ENCODE measurements around the gene ERBB4.

Gene ERBB4

GRCh38 chr2:211942153-211942552 is 596.4 kb downstream of the ERBB4 start:
- no peak for DNase-seq (ENCODE audit: low read depth in 4 of 4, low spot score in 1 of 4)

GRCh38 chr2:211941216-211941747 is 597.3 kb downstream of the ERBB4 start:
- DNase-seq (ENCODE audit: low read depth in 4 of 4, low spot score in 1 of 4), result no peak

GRCh38 chr2:211939177-211939576 is 599.4 kb downstream of the ERBB4 start:
- DNase-seq (ENCODE audit: low read depth in 4 of 4, low spot score in 1 of 4), result no peak

GRCh38 chr2:211934811-211935210 is 603.8 kb downstream of the ERBB4 start:
- DNase-seq (ENCODE audit: low read depth in 4 of 4, low spot score in 1 of 4), result no peak

GRCh38 chr2:211931314-211931713 is 607.3 kb downstream of the ERBB4 start:
- DNase-seq (ENCODE audit: low read depth in 4 of 4, low spot score in 1 of 4), result no peak

- DNase-seq (ENCODE audit: low read depth in 4 of 4, low spot score in 1 of 4), result no peak
Measured at GRCh38 chr2:211930331-211930730, 608.3 kb downstream of the ERBB4 start.

- no peak for DNase-seq (ENCODE audit: low read depth in 4 of 4, low spot score in 1 of 4)
Measured at GRCh38 chr2:211928201-211928600, 610.4 kb downstream of the ERBB4 start.

- DNase-seq (ENCODE audit: low read depth in 4 of 4, low spot score in 1 of 4), result no peak
Measured at GRCh38 chr2:211923019-211923418, 615.6 kb downstream of the ERBB4 start.

- DNase-seq (ENCODE audit: low read depth in 4 of 4, low spot score in 1 of 4), result no peak
Measured at GRCh38 chr2:211903961-211904360, 634.6 kb downstream of the ERBB4 start.

GRCh38 chr2:211901226-211901846 is 637.3 kb downstream of the ERBB4 start:
- DNase-seq (ENCODE audit: low read depth in 4 of 4, low spot score in 1 of 4), result no peak

GRCh38 chr2:211900518-211900917 is 638.1 kb downstream of the ERBB4 start:
- DNase-seq (ENCODE audit: low read depth in 4 of 4, low spot score in 1 of 4), result no peak

GRCh38 chr2:211900000-211900399 is 638.6 kb downstream of the ERBB4 start:
- DNase-seq (ENCODE audit: low read depth in 4 of 4, low spot score in 1 of 4), result no peak

- no peak for DNase-seq (ENCODE audit: low read depth in 4 of 4, low spot score in 1 of 4)
Measured at GRCh38 chr2:211898702-211899101, 639.9 kb downstream of the ERBB4 start.

- DNase-seq (ENCODE audit: low read depth in 4 of 4, low spot score in 1 of 4), result no peak
Measured at GRCh38 chr2:211881449-211881848, 657.2 kb downstream of the ERBB4 start.

GRCh38 chr2:211879323-211879722 is 659.3 kb downstream of the ERBB4 start:
- DNase-seq (ENCODE audit: low read depth in 4 of 4, low spot score in 1 of 4), result no peak

- no peak for DNase-seq (ENCODE audit: low read depth in 4 of 4, low spot score in 1 of 4)
Measured at GRCh38 chr2:211877061-211877460, 661.5 kb downstream of the ERBB4 start.

- DNase-seq (ENCODE audit: low read depth in 4 of 4, low spot score in 1 of 4), result no peak
Measured at GRCh38 chr2:211875488-211875887, 663.1 kb downstream of the ERBB4 start.

- DNase-seq (ENCODE audit: low read depth in 4 of 4, low spot score in 1 of 4), result no peak
Measured at GRCh38 chr2:211868996-211869533, 669.5 kb downstream of the ERBB4 start.

GRCh38 chr2:211867845-211868451 is 670.7 kb downstream of the ERBB4 start:
- DNase-seq (ENCODE audit: low read depth in 4 of 4, low spot score in 1 of 4), result no peak

GRCh38 chr2:211864328-211864727 is 674.3 kb downstream of the ERBB4 start:
- no peak for DNase-seq (ENCODE audit: low read depth in 4 of 4, low spot score in 1 of 4)

- DNase-seq (ENCODE audit: low read depth in 4 of 4, low spot score in 1 of 4), result no peak
Measured at GRCh38 chr2:211860224-211860623, 678.4 kb downstream of the ERBB4 start.

GRCh38 chr2:211854832-211855231 is 683.8 kb downstream of the ERBB4 start:
- no peak for DNase-seq (ENCODE audit: low read depth in 4 of 4, low spot score in 1 of 4)

GRCh38 chr2:211846714-211847113 is 691.9 kb downstream of the ERBB4 start:
- no peak for DNase-seq (ENCODE audit: low read depth in 4 of 4, low spot score in 1 of 4)
